AG04450 (cell line): ENCODE results near the gene GMCL2. TPM values are rescaled to one million over a fixed set of nuclear protein-coding genes. Genes with fewer than 3 reads are reported as not detected.
"Not testable (repeated sequence)": the region's sequence is repeated elsewhere in the genome, so short reads cannot be mapped to it uniquely, and the experiment has no call there.

Experiments
- CTCF ChIA-PET: fragments of 300-600, 350-600 bp; formaldehyde crosslinking; extraction: SDS; loops from one replicate; lab custom pipeline; 2022; ENCODE audit warnings: antibody characterized with exemption, inconsistent platforms; lab: Charles Lee
- POLR2A ChIA-PET: fragments of 350-600 bp; formaldehyde crosslinking; extraction: SDS; loops from one replicate; lab custom pipeline; 2021; ENCODE audit warnings: antibody characterized with exemption, inconsistent platforms; lab: Yijun Ruan, JAX
- DNase-seq: peaks from one replicate; pipeline ENCODE4 v3.0.0-alpha.2; 2011; ENCODE audit warnings: low read depth, low spot score
- H3K27ac ChIP-seq: one replicate; pipeline ENCODE4 v1.5.1; 2012; ENCODE audit warnings: low read depth, low read length, control low read depth
- H3K27me3 ChIP-seq: one replicate; pipeline ENCODE4 v1.6.0; 2012; ENCODE audit warnings: low read length; ENCODE audit not compliant: control insufficient read depth, insufficient read depth
- H3K4me3 ChIP-seq: 2 replicates; pipeline ENCODE4 v1.5.1; 2011; ENCODE audit warnings: mild to moderate bottlenecking, low read depth, low read length, control low read depth
- H3K9me3 ChIP-seq: 2 replicates; pipeline ENCODE4 v1.5.1; 2012; ENCODE audit warnings: low read length; ENCODE audit not compliant: control insufficient read depth, insufficient read depth
- polyA plus RNA-seq: library from polyadenylated mRNA; depleted of rRNA; stranded (reverse); fragments of >200 nt; gene quantifications from 2 replicates; pipeline ENCODE4 v1.2.3, GENCODE V29; 2011
- TF ChIP-seq, protein P1 (sequence below): IDR thresholded peaks from 2 replicates; pipeline ENCODE4 v1.5.1; 2011; ENCODE audit warnings: low read depth, low read length, control low read depth, inconsistent platforms

The GMCL2 gene
- polyA plus RNA-seq, 1 experiment = not detected

DNA sequence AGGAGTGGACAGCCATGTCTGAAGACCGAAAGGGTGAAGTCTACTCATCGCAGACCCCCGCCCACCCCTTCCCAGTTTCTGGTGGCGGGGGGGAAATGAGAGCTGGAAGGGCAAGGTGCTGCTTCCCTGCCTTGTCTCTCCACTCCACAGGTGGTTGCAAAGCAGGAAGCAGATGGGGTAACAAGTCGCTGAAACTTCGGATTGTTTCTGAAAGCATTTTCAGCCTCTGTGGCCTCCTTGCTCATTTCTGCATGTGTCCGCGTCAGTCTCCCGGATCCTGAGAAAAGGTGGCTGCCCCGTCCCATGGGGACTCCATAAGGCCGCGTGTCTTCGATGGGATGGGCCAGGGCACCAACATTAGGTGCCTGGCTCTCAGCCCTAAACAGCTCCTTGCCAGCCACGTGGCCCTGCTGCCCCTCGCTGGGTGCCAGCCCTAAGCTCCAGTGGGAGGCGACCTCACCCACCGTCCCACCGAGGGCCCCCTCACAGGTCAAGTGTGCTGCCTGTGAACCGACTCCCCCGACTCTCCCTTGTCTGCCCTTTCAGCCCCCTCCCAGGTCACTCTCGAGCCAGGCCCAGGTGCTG lies 44.5 kb upstream of the GMCL2 start:
- no peak for DNase-seq
- Histone ChIP-seq H3K9me3 (peaks cover 10% of the 10 kb centered on the region), H3K27ac (peak overlapping the region; percentile 57), H3K27me3 (no peaks in the 10 kb centered on the region), H3K4me3 (peak overlapping the region; percentile 86)
- CTCF ChIA-PET = interaction anchor here (0.8 kb wide), 1 partner anchor 26 kb away, joined by 3 read pairs; no protein-coding TSS in a partner anchor
- TF ChIP-seq, protein P1, sequence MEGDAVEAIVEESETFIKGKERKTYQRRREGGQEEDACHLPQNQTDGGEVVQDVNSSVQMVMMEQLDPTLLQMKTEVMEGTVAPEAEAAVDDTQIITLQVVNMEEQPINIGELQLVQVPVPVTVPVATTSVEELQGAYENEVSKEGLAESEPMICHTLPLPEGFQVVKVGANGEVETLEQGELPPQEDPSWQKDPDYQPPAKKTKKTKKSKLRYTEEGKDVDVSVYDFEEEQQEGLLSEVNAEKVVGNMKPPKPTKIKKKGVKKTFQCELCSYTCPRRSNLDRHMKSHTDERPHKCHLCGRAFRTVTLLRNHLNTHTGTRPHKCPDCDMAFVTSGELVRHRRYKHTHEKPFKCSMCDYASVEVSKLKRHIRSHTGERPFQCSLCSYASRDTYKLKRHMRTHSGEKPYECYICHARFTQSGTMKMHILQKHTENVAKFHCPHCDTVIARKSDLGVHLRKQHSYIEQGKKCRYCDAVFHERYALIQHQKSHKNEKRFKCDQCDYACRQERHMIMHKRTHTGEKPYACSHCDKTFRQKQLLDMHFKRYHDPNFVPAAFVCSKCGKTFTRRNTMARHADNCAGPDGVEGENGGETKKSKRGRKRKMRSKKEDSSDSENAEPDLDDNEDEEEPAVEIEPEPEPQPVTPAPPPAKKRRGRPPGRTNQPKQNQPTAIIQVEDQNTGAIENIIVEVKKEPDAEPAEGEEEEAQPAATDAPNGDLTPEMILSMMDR = no peak
- POLR2A ChIA-PET = interaction anchor here (2.3 kb wide), 1 partner anchor 27 kb away, joined by 12 read pairs; the partner anchor contains the start of gene HNRNPAB

DNA sequence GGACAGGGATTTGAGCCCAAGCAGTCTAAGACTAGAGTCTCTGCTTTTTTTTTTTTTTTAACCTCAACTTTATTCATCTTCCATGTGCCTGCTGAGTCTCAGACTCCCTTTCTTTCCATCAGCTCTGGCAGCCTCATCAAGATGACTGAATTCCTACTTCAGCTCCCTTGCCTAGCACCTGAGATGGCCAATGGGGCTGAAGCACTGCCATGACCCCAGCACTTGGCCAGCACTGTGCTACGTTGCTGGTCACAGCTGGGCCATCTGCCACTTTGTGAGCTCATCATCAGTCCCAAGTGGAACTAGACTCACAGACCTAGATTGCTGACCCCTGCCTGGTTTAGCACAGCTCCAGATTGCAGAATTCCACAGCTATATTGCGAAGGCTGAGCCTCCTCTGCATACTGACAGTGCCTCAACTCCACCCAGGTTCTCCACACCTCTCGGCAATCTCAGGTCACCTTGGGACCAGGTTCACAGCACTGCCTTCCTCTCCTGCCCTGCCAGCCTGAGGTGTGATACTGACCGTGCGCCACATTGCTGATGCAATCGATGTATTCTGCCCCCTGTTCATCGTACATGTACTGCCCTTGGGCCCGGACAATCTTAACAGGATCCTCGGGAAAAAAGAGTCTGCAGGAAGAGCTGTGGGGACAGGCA lies 43.8 kb upstream of the GMCL2 start:
- Histone ChIP-seq H3K27me3 (no peaks in the 10 kb centered on the region), H3K4me3 (peak overlapping the region; percentile 86), H3K27ac (no peak overlapping the region), H3K9me3 (peaks cover 10% of the 10 kb centered on the region)
- CTCF ChIA-PET = interaction anchor here (0.8 kb wide), 1 partner anchor 25 kb away, joined by 3 read pairs; no protein-coding TSS in a partner anchor
- no peak for DNase-seq
- TF ChIP-seq, protein P1 = no peak
- POLR2A ChIA-PET = interaction anchor here (0.7 to 2.3 kb wide), 2 partner anchors 13 to 27 kb away, joined by 4 to 12 read pairs; partner anchors contain the start of gene HNRNPAB

DNA sequence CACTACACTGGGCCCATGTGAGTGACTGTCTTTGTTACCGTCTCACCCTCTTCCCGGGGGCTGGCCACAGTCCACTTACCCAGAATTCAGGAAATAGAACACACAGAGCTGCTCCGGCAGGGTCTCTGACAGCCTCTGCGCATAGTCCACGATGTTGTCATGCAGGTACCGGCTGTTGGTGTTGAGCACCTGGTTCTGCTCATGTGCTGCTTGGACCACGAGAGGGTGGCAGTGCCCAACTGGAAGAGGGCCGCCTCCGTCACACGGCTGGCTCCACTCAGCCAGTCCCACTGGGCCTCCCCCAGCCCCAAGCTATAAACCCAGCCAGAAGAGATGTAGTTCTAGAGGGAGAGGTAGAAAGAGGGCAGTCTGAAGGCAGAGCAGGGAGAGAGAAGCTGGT lies 42.7 kb upstream of the GMCL2 start:
- DNase-seq = no peak
- Histone ChIP-seq H3K9me3 (peaks cover 10% of the 10 kb centered on the region), H3K27ac (no peak overlapping the region), H3K4me3 (no peak overlapping the region), H3K27me3 (no peaks in the 10 kb centered on the region)
- ChIA-PET CTCF (no interaction called here), POLR2A (interaction anchor here (0.6 kb wide), 1 partner anchor 496 kb away, joined by 3 read pairs; no protein-coding TSS in a partner anchor)
- TF ChIP-seq, protein P1 = no peak

DNA sequence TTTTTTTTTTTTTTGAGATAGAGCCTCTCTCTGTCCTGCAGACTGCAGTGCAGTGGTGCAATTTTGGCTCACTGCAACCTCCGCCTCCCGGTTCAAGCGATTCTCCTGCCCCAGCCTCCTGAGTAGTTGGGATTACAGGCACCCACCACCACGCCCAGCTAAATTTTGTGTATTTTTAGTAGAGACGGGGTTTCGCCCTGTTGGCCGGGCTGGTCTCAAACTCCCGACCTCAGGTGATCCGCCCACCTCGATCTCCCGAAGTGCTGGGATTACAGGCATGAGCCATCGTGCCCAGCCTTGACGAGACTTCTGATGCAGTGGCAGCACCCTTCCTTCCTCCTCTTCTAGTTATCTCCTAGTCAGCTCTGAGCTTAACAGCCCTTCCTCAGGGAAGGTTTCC lies 41.9 kb upstream of the GMCL2 start:
- CTCF ChIA-PET, DNase-seq, H3K4me3 ChIP-seq, H3K27me3 ChIP-seq, H3K27ac ChIP-seq: not testable (repeated sequence)
- POLR2A ChIA-PET = interaction anchor here (0.6 to 1.5 kb wide), 2 partner anchors 25 to 497 kb away, joined by 3 to 4 read pairs; partner anchors contain the start of gene HNRNPAB
- peaks cover 10% of the 10 kb centered on the region for H3K9me3 ChIP-seq

DNA sequence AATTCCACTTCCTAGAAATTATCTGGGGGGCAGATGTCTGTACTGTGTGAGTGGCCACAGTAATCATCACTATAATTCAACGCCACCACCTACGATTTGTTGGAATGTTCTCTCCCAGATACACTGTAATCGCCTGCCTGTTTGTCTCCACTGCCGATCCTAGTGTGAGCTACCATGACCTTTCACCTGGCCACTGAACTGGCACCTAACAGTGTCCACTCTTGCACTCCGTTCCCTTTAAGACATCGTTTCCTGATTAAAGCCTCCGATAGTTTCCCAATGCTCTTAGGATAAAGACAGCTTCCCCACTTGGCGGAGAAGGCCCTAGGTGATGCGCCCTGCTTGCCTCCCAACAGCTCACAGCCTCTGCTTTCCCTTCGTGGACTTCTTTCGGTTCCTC lies 41.4 kb upstream of the GMCL2 start:
- TF ChIP-seq, protein P1 = no peak
- Histone ChIP-seq H3K9me3 (peaks cover 10% of the 10 kb centered on the region), H3K27me3 (no peaks in the 10 kb centered on the region), H3K4me3 (no peak overlapping the region), H3K27ac (no peak overlapping the region)
- DNase-seq = no peak
- ChIA-PET POLR2A (interaction anchor here (1.5 kb wide), 1 partner anchor 24 kb away, joined by 4 read pairs; the partner anchor contains the start of gene HNRNPAB), CTCF (no interaction called here)
